CD4-positive, alpha-beta T cell treated with Interleukin-10 for 1 hour (primary cell): ENCODE results near the gene STX11.

ENCODE experiments used
- DNase-seq: peaks from one replicate; pipeline ENCODE4 v3.0.0-alpha.2; 2020

Gene STX11

GRCh38 chr6:144143106-144143505 is 7.2 kb upstream of the STX11 start:
- no peak for DNase-seq

- no peak for DNase-seq
These were observed 6.4 kb upstream of the STX11 start for GRCh38 chr6:144143878-144144277.

GRCh38 chr6:144144996-144145395 is 5.3 kb upstream of the STX11 start:
- no peak for DNase-seq

GRCh38 chr6:144145541-144145940 is 4.8 kb upstream of the STX11 start:
- DNase-seq, result no peak

- no peak for DNase-seq
These were observed 1.4 kb upstream of the STX11 start for GRCh38 chr6:144148886-144149285.

DNA sequence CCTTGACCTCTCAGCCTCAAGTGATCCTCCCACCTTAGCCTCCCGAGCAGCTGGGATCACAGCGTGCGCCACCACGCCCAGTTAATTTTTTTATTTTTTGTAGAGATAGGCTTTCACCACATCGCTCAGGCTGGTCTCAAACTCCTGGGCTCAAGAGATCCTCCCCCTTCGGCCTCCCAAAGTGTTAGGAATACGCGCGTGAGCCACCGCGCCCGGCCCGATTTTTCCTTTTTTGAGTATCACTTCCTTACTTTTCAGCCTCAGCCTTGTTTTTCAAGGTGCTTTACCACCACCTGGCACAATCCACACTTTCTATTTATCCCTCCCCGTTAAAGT is 791 bp upstream of the STX11 start:
- no peak for DNase-seq

- peak; percentile 85 for DNase-seq
These were observed 667 bp downstream of the STX11 start for GRCh38 chr6:144150710-144151657.

DNA sequence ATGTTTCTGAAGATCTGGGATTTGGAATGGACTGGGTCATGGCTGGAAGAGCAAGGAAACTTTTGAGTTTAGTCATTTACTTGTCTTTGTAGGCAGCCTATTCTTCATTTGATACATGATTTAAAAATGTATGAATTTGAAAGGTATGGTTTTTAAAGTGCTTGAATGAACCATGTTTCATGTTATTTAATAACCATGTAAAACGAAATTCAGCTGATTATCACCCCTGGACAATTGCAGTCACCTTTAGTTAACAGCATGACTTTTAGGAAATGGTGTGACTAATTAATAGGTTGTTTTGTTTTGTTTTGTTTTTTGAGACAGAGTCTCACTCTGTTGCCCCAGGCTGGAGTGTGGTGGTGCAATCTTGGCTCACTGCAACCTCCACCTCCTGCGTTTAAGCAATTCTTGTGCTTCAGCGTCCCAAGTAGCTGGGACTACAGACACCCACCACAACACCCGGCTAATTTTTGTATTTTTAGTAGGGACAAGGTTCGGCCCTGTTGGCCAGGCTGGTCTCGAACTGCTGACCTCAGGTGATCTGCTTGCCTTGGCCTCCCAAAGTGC is 2.1 kb downstream of the STX11 start:
- DNase-seq, result no peak

GRCh38 chr6:144153260-144153659 is 2.9 kb downstream of the STX11 start:
- DNase-seq, result no peak

- no peak for DNase-seq
These were observed 3.7 kb downstream of the STX11 start for GRCh38 chr6:144153971-144154370.

- no peak for DNase-seq
These were observed 5.2 kb downstream of the STX11 start for GRCh38 chr6:144155529-144155928.

GRCh38 chr6:144156338-144156737 is 6.0 kb downstream of the STX11 start:
- DNase-seq, result no peak

DNA sequence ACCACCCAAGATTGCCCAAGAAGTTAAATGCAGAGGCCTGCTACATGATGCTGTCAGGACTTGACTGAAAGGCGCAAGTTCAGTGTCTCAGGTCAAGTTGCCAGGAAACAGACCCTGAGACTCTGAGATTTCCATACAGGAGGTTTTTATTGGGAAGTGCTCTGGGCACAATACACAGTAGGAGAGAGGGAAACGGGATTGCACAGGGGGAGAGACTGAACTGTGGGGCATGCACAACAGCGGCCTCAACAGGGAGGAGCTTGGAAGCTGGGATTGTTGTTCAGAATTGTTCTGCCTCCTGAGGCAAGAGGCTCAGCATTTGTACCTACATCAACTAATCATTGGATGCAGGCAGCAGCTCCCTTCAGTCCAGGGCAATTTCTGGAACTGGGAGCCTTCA is 6.7 kb downstream of the STX11 start:
- no peak for DNase-seq

DNA sequence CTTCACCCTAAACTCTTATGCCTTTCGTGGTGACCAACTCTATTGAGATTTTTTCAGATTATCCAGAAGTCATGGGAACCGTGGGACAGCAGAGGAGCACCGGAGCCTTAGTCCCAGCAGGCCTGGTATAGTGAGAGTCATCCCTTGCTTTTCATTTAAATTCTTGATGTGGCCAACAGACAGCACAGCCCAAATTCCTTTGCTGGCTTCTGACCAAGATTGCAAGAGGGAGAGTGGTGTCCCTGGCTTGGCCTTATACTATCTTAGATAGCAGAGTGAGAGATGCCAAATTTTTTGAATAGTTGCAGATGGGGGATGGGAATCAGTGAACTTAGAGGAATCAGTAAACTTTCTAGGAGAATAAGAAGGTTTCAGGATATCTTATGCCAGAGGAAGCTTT is 7.8 kb downstream of the STX11 start:
- DNase-seq, result no peak

- no peak for DNase-seq
These were observed 8.9 kb downstream of the STX11 start for GRCh38 chr6:144159223-144159622.

DNA sequence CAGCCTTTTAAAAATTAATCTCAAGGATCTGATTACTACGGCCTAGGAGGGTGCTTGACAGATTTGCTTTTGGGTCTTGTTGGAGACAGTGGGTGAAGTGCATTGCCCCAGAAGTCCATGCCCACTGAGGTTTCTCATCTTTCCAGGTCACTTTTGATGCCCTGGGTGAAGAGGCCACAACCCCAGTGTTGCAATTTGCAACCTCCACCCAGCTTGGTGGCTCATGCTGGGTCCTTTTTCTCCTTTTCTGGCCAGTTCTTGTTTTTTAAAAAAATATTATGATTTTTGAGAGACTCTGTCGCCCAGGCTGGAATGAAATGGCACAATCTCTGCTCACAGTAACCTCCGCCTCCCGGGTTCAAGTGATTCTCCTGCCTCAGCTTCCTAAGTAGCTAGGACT is 9.4 kb downstream of the STX11 start:
- no peak for DNase-seq

DNA sequence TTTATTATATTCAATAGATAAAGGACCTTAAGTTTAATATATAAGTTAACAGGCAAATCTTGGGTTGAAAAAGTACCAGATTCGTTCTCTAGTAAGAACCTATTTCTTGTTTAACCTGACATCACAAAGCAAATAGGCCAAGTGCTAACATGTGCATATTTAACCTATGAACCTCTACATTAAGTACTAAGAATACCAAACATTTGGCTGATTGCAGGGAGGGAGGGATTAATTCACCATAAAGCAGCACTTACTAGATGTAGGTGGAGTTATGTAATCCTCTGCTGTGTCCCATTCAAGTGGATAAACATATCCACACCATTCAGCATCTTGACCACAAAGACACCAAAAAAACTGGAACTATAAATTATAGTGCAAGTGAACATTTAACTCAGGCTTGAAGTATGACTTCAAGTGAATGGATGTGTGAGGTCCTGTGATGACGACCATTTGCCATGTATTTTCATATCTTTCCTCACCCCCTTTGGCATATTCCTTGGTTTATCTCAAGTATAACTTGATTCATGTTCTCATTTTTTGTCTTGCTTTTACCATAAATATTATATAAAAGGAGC is 10.2 kb downstream of the STX11 start:
- DNase-seq, result no peak

DNA sequence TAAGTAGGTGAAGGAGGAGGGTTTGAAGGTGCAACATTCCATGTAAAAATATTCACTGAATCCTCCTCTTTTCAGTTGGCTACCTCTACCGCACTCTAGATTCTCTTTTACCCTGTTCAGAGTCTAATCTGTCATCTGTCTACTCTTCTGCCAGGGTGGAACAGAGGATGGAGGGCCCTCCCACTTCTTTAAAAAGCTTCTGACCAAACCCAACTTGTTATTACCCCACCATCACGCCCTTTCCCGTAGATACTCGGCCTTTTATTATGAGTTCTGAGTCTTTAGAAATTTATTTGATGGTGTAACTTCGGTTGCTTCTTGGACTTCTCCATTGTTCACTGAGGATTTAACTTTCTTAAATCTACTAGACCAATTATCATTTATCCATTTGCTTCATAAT is 11.7 kb downstream of the STX11 start:
- no peak for DNase-seq

DNA sequence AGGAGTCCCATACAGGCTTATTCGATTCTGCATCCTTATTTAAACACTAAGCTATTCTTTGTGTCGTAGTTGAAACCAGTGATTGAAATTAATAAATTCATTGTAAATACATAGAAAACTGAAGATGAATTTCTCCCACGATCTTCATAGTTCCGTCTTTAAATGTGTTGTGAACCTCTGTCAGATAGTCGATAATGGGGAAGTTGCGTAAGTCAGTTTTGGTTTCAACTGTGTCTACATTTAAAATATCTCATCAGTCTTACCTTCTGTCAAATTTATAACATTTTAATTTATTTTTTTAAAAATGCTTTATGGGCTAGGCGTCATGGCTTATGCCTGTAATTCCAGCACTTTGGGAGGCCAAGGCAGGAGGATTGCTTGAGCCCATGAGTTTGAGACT is 12.7 kb downstream of the STX11 start:
- DNase-seq, result no peak

DNA sequence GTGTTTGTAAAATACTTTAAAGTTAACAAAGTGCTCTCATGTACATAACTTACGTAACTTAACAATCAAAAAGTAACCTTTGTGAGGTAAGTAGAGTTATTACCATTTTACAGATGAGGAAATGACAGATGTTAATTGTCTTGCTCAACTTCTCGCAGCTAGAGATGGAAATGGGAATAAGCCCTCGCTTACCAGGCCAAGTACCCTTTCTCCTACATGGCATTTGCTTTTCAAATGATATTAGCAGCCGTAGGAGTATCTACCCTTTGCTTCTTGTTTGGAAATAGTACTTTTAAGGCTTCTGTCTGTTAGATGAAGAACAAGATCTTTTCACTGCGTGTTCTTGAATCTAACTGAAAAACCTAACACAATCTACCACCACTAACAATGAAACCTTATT is 15.5 kb downstream of the STX11 start:
- no peak for DNase-seq

GRCh38 chr6:144170044-144170443 is 19.7 kb downstream of the STX11 start:
- no peak for DNase-seq

DNA sequence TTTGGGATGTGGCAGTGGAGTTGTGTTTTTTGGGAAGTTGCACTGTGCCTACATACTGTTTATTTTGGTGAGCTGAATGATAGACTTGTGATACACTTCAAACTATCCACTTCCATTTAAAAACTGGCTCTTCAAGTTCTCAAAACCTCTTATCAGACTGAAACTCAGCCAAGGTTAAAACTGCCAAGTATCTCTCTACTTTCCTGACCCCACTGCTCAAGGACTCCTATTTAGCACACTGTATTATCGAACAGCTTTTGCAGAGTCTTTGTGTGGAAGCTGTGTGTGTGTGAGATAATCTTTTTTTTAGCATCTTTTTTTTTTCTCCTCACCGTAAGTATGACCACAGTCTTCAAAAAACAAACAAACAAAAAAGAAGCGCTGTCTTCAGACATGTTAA is 21.1 kb downstream of the STX11 start:
- DNase-seq, result no peak

GRCh38 chr6:144174006-144174405 is 23.7 kb downstream of the STX11 start:
- DNase-seq, result no peak

GRCh38 chr6:144176043-144176442 is 25.7 kb downstream of the STX11 start:
- DNase-seq, result no peak
